ENCODE data around the gene PPP1R1A. TPM values are rescaled to one million over a fixed set of nuclear protein-coding genes. Genes with fewer than 3 reads are reported as not detected.

The PPP1R1A gene
- total and polyA plus RNA-seq, 8 donors: 0.18 to 4.5 (median 3.2) TPM

GRCh38 chr12:54584128-54584527 lies 4.3 kb downstream of the PPP1R1A start:
- Histone ChIP-seq H3K4me3 (no peak overlapping the region), H3K27me3 (peaks cover 15 to 55% of the 10 kb centered on the region in 2 donors), H3K9me3 (no peaks in the 10 kb centered on the region), H3K4me1 (peaks cover 0 to 22% of the 10 kb centered on the region in 2 donors), H3K36me3 (no peaks in the 10 kb centered on the region), H3K27ac (no peak overlapping the region)
- intact Hi-C loops (cut with DNase I): no loop called here
- ATAC-seq: no peak
- TF ChIP-seq CTCF (IDR thresholded peaks at IDR 0.05): no peak
- no peak for DNase-seq

- Histone ChIP-seq H3K27me3 (peaks cover 11 to 54% of the 10 kb centered on the region in 2 donors), H3K4me1 (peaks cover 0 to 20% of the 10 kb centered on the region in 2 donors), H3K36me3 (no peaks in the 10 kb centered on the region), H3K9me3 (no peaks in the 10 kb centered on the region), H3K4me3 (no peak overlapping the region), H3K27ac (no peak overlapping the region)
- ATAC-seq: no peak
- TF ChIP-seq CTCF (IDR thresholded peaks at IDR 0.05): no peak
- DNase-seq: no peak
- intact Hi-C loops (cut with DNase I): no loop called here
Observed at GRCh38 chr12:54583726-54584125, 4.7 kb downstream of the PPP1R1A start.

- H3K27me3 ChIP-seq: peaks cover 0 to 33% of the 10 kb centered on the region in 2 donors
- no peak for DNase-seq
- no peak overlapping the region for H3K27ac ChIP-seq
- no peak for TF ChIP-seq CTCF (IDR thresholded peaks at IDR 0.05)
- no peak for ATAC-seq
- H3K36me3 ChIP-seq: peaks cover 0 to 9% of the 10 kb centered on the region in 2 donors
- no peaks in the 10 kb centered on the region for H3K9me3 ChIP-seq
- H3K4me3 ChIP-seq: no peak overlapping the region
- intact Hi-C loops (cut with DNase I): no loop called here
- peaks cover 0 to 7% of the 10 kb centered on the region in 2 donors for H3K4me1 ChIP-seq
Observed at GRCh38 chr12:54581412-54581811, 7.0 kb downstream of the PPP1R1A start.

- no peak overlapping the region for H3K4me3 ChIP-seq
- DNase-seq (peak; percentile 68 to 92 (median 78)), ATAC-seq (peak; percentile 99)
- peaks cover 0 to 22% of the 10 kb centered on the region in 2 donors for H3K36me3 ChIP-seq
- H3K27me3 ChIP-seq: peaks cover 0 to 18% of the 10 kb centered on the region in 2 donors
- H3K9me3 ChIP-seq: no peaks in the 10 kb centered on the region
- H3K4me1 ChIP-seq: peaks cover 0 to 7% of the 10 kb centered on the region in 2 donors
- TF ChIP-seq CTCF (IDR thresholded peaks at IDR 0.05): peak; percentile 100
- no peak overlapping the region for H3K27ac ChIP-seq
- intact Hi-C loops (cut with DNase I): no loop called here
Observed at GRCh38 chr12:54579696-54580333, 8.6 kb downstream of the PPP1R1A start.

GRCh38 chr12:54579258-54579657 lies 9.2 kb downstream of the PPP1R1A start:
- TF ChIP-seq CTCF (IDR thresholded peaks at IDR 0.05): no peak
- H3K9me3 ChIP-seq: no peaks in the 10 kb centered on the region
- no peak overlapping the region for H3K4me3 ChIP-seq
- peaks cover 0 to 14% of the 10 kb centered on the region in 2 donors for H3K27me3 ChIP-seq
- DNase-seq: no peak
- H3K36me3 ChIP-seq: peaks cover 0 to 22% of the 10 kb centered on the region in 2 donors
- H3K4me1 ChIP-seq: peaks cover 0 to 7% of the 10 kb centered on the region in 2 donors
- intact Hi-C loops (cut with DNase I): no loop called here
- no peak for ATAC-seq
- no peak overlapping the region for H3K27ac ChIP-seq
